ENCODE measurements around the gene CCT3.

CCT3 gene

DNA sequence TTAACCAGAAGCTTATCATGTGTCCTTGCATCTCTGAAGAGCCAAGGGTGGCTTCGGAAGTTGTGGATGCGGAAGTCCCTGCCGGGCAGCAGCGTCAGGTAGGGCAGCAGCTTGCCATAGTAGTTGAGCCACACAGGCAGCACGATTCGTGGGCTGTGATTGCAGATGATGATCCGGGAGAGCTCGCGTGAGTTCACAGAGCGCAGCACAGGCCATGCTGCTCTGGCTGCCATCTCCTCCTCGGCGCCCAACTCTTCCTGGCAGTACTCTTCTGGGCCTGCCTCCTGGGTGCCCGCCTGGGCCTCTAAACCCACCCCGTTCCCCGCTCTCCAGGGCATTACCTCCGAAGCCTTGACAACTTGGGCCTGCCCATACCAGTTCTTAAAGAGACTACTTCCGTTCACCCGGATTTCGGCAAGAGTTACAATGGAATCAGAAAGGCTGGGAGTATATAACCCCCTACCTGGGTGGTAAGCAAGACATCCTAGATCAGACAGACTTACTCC is 39.2 kb downstream of the CCT3 start, which contains the start of gene VHLL:
Gene VHLL (minus strand): TSS at position 456 of the 506 bp plus-strand sequence. CDS start 118 bp downstream, at position 338.
- TF ChIP-seq, protein P1, sequence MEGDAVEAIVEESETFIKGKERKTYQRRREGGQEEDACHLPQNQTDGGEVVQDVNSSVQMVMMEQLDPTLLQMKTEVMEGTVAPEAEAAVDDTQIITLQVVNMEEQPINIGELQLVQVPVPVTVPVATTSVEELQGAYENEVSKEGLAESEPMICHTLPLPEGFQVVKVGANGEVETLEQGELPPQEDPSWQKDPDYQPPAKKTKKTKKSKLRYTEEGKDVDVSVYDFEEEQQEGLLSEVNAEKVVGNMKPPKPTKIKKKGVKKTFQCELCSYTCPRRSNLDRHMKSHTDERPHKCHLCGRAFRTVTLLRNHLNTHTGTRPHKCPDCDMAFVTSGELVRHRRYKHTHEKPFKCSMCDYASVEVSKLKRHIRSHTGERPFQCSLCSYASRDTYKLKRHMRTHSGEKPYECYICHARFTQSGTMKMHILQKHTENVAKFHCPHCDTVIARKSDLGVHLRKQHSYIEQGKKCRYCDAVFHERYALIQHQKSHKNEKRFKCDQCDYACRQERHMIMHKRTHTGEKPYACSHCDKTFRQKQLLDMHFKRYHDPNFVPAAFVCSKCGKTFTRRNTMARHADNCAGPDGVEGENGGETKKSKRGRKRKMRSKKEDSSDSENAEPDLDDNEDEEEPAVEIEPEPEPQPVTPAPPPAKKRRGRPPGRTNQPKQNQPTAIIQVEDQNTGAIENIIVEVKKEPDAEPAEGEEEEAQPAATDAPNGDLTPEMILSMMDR (IDR thresholded peaks at IDR 0.05; ENCODE audit: insufficient read depth, low read depth, low read length, missing control alignments): no peak
- no peak for DNase-seq (ENCODE audit: low read depth)
- no peak within 1 kb of the TSS for H3K4me3 ChIP-seq (ENCODE audit: low read length)

DNA sequence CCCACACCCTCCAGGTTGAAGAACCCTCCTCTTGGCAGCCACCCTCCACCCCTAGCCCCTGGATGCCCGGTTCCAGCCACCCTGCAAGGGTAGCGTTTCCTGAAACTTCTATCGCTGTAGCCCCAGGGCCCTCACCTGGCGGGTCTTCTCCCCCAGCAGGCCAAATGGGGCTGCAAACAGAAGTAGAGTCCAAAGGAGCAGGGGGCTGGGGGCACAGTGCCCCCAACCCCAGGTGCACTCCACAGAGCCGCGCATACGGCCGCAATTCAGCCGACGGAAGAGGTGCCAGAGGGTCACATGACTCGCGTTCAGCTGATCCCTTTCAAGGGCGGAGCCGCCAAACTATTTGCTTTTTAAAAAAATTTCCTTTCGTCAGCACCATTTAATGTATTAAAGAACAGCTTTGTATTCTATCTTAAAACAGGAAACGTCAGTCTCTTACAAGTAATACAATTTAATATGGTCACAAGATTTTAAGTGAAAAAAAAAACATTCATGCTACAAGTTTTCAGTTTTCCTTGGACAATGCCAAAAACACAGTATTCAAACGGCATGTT is 42.6 kb downstream of the CCT3 start, which contains the start of gene GLMP:
Gene GLMP (minus strand): TSS at position 289 of the 557 bp plus-strand sequence. CDS start 34 bp downstream, at position 255.
- TF ChIP-seq, protein P1 (IDR thresholded peaks at IDR 0.05; ENCODE audit: insufficient read depth, low read depth, low read length, missing control alignments): no peak
- peak; percentile 60 for DNase-seq (ENCODE audit: low read depth)

DNA sequence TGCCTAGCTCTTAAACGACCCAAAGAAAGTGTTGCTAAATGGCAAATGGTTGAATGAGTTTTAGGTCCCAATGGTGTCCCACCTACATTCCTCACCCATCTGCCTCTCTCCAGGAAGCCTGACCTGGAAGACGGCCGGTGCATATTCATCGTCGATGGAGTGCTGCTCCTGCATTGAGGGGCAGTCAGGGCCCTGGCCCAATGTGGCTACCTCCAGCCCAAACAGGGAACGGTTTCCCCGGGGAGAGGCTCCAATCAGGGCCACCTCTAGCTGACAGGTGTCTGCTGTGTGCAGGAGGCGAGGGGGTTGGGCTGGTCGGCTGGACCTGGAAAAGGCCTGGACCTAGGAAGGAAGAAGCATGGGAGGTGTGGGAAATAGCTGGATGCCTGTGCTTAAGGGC is 44.2 kb downstream of the CCT3 start:
- TF ChIP-seq, protein P1 (IDR thresholded peaks at IDR 0.05; ENCODE audit: insufficient read depth, low read depth, low read length, missing control alignments): no peak
- no peak overlapping the region for H3K4me3 ChIP-seq (ENCODE audit: low read length)
- DNase-seq (ENCODE audit: low read depth): no peak

More for the DNA sequence above, 42.6 kb downstream of the CCT3 start, which contains the start of gene GLMP:
- peak within 1 kb of the TSS; percentile 92 for H3K4me3 ChIP-seq (ENCODE audit: low read length)

DNA sequence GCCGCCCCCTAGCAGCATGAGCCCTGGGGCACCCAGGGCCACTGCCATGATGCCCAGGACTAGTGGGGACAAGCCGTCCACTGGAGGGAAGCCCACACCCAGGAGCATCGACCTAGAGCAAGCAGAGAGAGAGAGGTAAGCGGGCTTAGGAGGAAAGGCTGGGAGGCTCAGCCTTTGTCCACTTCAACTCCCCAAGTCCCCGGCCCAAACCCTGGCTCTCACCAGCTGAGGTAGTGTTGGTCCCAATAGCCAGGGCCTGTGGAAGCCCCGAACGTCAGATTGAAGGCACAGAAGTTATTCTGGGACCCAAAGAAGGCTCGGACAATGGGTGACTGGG is 45.0 kb downstream of the CCT3 start:
- TF ChIP-seq, protein P1 (IDR thresholded peaks at IDR 0.05; ENCODE audit: insufficient read depth, low read depth, low read length, missing control alignments): no peak
- no peak for DNase-seq (ENCODE audit: low read depth)
- H3K4me3 ChIP-seq (ENCODE audit: low read length): no peak overlapping the region

DNA sequence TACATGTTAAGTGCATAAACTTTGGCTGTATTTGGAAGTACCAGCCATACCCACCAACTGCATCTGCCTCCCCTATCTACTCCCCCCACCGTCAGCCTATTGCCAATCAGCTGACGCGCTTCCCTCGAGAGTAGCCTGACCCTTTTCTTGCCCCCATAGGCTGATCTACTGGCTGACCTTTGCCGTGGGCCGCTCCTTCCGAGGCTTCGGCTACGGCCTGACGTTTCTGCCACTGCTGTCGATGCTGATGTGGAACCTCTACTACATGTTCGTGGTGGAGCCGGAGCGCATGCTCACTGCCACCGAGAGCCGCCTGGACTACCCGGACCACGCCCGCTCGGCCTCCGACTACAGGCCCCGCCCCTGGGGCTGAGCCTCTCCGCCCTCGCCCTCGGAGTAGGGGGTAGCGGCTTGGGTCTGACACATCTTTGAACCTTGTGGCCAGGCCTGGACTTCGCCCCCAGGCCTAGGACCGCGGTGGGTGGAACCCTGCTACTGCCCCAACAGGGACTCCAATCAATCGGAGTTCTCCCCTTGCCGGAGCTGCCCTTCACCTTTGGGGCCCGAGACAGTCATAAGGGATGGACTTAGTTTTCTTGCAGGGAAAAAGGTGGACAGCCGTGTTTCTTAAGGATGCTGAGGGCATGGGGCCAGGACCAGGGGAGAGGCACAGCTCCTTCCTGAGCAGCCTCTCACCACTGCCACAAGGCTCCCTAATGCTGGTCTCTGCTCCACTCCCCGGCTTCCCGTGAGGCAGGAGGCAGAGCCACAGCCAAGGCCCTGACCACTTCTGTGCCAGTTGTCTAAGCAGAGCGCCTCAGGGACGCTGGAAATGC is 46.6 kb downstream of the CCT3 start:
- TF ChIP-seq, protein P1 (IDR thresholded peaks at IDR 0.05; ENCODE audit: insufficient read depth, low read depth, low read length, missing control alignments): no peak
- H3K4me3 ChIP-seq (ENCODE audit: low read length): peak overlapping the region; percentile 22
- DNase-seq (ENCODE audit: low read depth): peak; percentile 73

DNA sequence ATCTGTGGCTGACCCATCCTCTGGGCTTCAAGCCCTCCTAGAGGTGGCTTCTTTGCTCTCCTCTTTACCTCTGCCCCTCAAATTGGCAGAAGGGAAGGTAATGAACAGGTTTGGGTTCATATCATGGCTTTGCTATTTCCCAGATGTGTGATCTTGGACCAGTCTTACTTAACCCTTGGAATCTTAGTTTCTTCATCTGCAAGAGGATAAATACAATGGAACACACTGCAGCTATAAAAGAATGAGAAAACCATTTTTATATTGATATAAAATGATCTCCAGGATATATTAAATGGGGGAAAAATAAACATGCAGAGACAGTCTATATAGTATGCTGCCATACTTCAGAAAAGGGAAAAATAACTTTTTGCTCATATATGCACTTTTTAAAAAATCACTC is 48.2 kb downstream of the CCT3 start:
- TF ChIP-seq, protein P1 (IDR thresholded peaks at IDR 0.05; ENCODE audit: insufficient read depth, low read depth, low read length, missing control alignments): no peak
- H3K4me3 ChIP-seq (ENCODE audit: low read length): no peak overlapping the region
- DNase-seq (ENCODE audit: low read depth): no peak
